ENCODE results near the gene GYS1.

DNA sequence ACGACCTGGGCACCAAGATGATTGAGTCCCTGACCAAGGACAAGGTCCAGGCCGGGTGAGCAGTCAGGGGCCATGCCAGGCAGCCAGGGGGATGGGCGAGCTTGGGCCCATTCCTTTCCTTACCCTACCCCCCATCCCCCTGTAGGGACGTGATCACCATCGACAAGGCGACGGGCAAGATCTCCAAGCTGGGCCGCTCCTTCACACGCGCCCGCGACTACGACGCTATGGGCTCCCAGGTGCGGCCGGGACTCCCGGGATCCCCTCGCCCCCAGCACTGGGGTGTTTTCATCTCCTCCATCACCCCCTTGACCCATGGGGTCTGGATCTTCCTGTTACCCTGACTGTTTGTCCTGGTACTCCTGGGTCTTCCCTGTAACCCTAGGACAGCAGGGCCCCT lies 16.7 kb upstream of the GYS1 start:
- no peak for TF ChIP-seq SP1 (IDR thresholded peaks at IDR 0.05)
- TF ChIP-seq, protein P1, sequence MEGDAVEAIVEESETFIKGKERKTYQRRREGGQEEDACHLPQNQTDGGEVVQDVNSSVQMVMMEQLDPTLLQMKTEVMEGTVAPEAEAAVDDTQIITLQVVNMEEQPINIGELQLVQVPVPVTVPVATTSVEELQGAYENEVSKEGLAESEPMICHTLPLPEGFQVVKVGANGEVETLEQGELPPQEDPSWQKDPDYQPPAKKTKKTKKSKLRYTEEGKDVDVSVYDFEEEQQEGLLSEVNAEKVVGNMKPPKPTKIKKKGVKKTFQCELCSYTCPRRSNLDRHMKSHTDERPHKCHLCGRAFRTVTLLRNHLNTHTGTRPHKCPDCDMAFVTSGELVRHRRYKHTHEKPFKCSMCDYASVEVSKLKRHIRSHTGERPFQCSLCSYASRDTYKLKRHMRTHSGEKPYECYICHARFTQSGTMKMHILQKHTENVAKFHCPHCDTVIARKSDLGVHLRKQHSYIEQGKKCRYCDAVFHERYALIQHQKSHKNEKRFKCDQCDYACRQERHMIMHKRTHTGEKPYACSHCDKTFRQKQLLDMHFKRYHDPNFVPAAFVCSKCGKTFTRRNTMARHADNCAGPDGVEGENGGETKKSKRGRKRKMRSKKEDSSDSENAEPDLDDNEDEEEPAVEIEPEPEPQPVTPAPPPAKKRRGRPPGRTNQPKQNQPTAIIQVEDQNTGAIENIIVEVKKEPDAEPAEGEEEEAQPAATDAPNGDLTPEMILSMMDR (IDR thresholded peaks at IDR 0.05; ENCODE audit: low read depth, low read length, missing input control) = no peak
- no peak for TF ChIP-seq RAD21 (IDR thresholded peaks at IDR 0.05)

Measured in liver (tissue), 3 donors.